Effector memory CD4-positive, alpha-beta T cell (primary cell): ENCODE measurements around the gene SSTR3.
A peak's percentile ranks its signal among the peaks of the same experiment; 100 is the strongest.

Experiments used
- DNase-seq, 3 donors: peaks; one replicate each; pipeline ENCODE4 v3.0.0-alpha.2; 2020
- H3K27ac ChIP-seq: 2 replicates; pipeline ENCODE4 v1.7.0; 2013; ENCODE audit warnings: mild to moderate bottlenecking, low read length, moderate library complexity; ENCODE audit not compliant: insufficient read depth, poor library complexity, severe bottlenecking
- H3K27me3 ChIP-seq: replicated peaks from 2 replicates; pipeline ENCODE4 v1.7.0; 2013; ENCODE audit warnings: mild to moderate bottlenecking, low read length; ENCODE audit not compliant: insufficient read depth, control insufficient read depth, poor library complexity, severe bottlenecking
- H3K36me3 ChIP-seq: 2 replicates; pipeline ENCODE4 v1.7.0; 2013; ENCODE audit warnings: mild to moderate bottlenecking, low read length, moderate library complexity; ENCODE audit not compliant: control insufficient read depth, insufficient read depth
- H3K4me1 ChIP-seq: 2 replicates; pipeline ENCODE4 v1.7.0; 2013; ENCODE audit warnings: low read length, mild to moderate bottlenecking; ENCODE audit not compliant: control insufficient read depth, insufficient read depth, poor library complexity, severe bottlenecking
- H3K4me3 ChIP-seq: 2 replicates; pipeline ENCODE4 v1.7.0; 2013; ENCODE audit warnings: low read length, low read depth, mild to moderate bottlenecking; ENCODE audit not compliant: insufficient read depth, poor library complexity, severe bottlenecking
- H3K9me3 ChIP-seq: 2 replicates; pipeline ENCODE4 v1.7.0; 2013; ENCODE audit warnings: mild to moderate bottlenecking, low read length, moderate library complexity; ENCODE audit not compliant: control insufficient read depth

SSTR3 gene

GRCh38 chr22:37166675-37167066 is 45.6 kb downstream of the SSTR3 start:
- DNase-seq = peak; percentile 58 to 66 (median 59)
- H3K27ac ChIP-seq = peak overlapping the region; percentile 23
- H3K4me1 ChIP-seq = peaks cover 41% of the 10 kb centered on the region
- peak overlapping the region; percentile 33 for H3K4me3 ChIP-seq
- H3K36me3 ChIP-seq = no peaks in the 10 kb centered on the region
- H3K9me3 ChIP-seq = no peaks in the 10 kb centered on the region
- H3K27me3 ChIP-seq = no peaks in the 10 kb centered on the region

- H3K4me1 ChIP-seq = peaks cover 41% of the 10 kb centered on the region
These were observed 46.2 kb downstream of the SSTR3 start for GRCh38 chr22:37165940-37166674.

GRCh38 chr22:37165066-37165465 is 47.2 kb downstream of the SSTR3 start:
- Histone ChIP-seq H3K36me3 (no peaks in the 10 kb centered on the region), H3K27me3 (no peaks in the 10 kb centered on the region), H3K4me1 (peaks cover 41% of the 10 kb centered on the region), H3K9me3 (no peaks in the 10 kb centered on the region), H3K27ac (no peak overlapping the region), H3K4me3 (no peak overlapping the region)
- no peak for DNase-seq

More at GRCh38 chr22:37165940-37166674, 46.2 kb downstream of the SSTR3 start:
- Histone ChIP-seq H3K9me3 (no peaks in the 10 kb centered on the region), H3K36me3 (no peaks in the 10 kb centered on the region), H3K27ac (peak overlapping the region; percentile 1), H3K4me3 (peak overlapping the region; percentile 33), H3K27me3 (no peaks in the 10 kb centered on the region)
- no peak for DNase-seq

GRCh38 chr22:37164505-37164887 is 47.8 kb downstream of the SSTR3 start:
- no peaks in the 10 kb centered on the region for H3K27me3 ChIP-seq

GRCh38 chr22:37163575-37164504 is 48.4 kb downstream of the SSTR3 start:
- peak in 1 of 3 donors; percentile 28 for DNase-seq
- no peaks in the 10 kb centered on the region for H3K36me3 ChIP-seq
- peaks cover 41% of the 10 kb centered on the region for H3K4me1 ChIP-seq
- peak overlapping the region; percentile 23 for H3K27ac ChIP-seq
- no peaks in the 10 kb centered on the region for H3K9me3 ChIP-seq
- no peak overlapping the region for H3K4me3 ChIP-seq
- H3K27me3 ChIP-seq = no peaks in the 10 kb centered on the region

More at GRCh38 chr22:37164505-37164887, 47.8 kb downstream of the SSTR3 start:
- H3K36me3 ChIP-seq = no peaks in the 10 kb centered on the region
- H3K27ac ChIP-seq = no peak overlapping the region
- no peak overlapping the region for H3K4me3 ChIP-seq
- DNase-seq = no peak
- H3K4me1 ChIP-seq = peaks cover 41% of the 10 kb centered on the region
- no peaks in the 10 kb centered on the region for H3K9me3 ChIP-seq

GRCh38 chr22:37163096-37163489 is 49.2 kb downstream of the SSTR3 start:
- no peak for DNase-seq
- Histone ChIP-seq H3K4me1 (peaks cover 41% of the 10 kb centered on the region), H3K36me3 (no peaks in the 10 kb centered on the region)

GRCh38 chr22:37162221-37163095 is 49.8 kb downstream of the SSTR3 start:
- Histone ChIP-seq H3K4me1 (peaks cover 37% of the 10 kb centered on the region), H3K9me3 (no peaks in the 10 kb centered on the region), H3K27me3 (no peaks in the 10 kb centered on the region), H3K27ac (peak overlapping the region; percentile 65), H3K4me3 (peak overlapping the region; percentile 1), H3K36me3 (no peaks in the 10 kb centered on the region)
- DNase-seq = peak; percentile 47 to 52 (median 51)

More at GRCh38 chr22:37163096-37163489, 49.2 kb downstream of the SSTR3 start:
- Histone ChIP-seq H3K27ac (peak overlapping the region; percentile 65), H3K27me3 (no peaks in the 10 kb centered on the region), H3K4me3 (peak overlapping the region; percentile 1), H3K9me3 (no peaks in the 10 kb centered on the region)

GRCh38 chr22:37161443-37161842 is 50.8 kb downstream of the SSTR3 start:
- no peaks in the 10 kb centered on the region for H3K36me3 ChIP-seq
- H3K4me3 ChIP-seq = no peak overlapping the region
- DNase-seq = no peak
- peak overlapping the region; percentile 65 for H3K27ac ChIP-seq
- peaks cover 28% of the 10 kb centered on the region for H3K4me1 ChIP-seq
- no peaks in the 10 kb centered on the region for H3K27me3 ChIP-seq
- no peaks in the 10 kb centered on the region for H3K9me3 ChIP-seq

GRCh38 chr22:37160027-37160426 is 52.2 kb downstream of the SSTR3 start:
- peaks cover 22% of the 10 kb centered on the region for H3K4me1 ChIP-seq

More at GRCh38 chr22:37160027-37160426, 52.2 kb downstream of the SSTR3 start:
- Histone ChIP-seq H3K9me3 (no peaks in the 10 kb centered on the region), H3K27ac (no peak overlapping the region), H3K4me3 (no peak overlapping the region), H3K36me3 (no peaks in the 10 kb centered on the region), H3K27me3 (no peaks in the 10 kb centered on the region)
- DNase-seq = no peak
